Measurements from ENCODE around the gene CNTF. TPM values are rescaled to one million over a fixed set of nuclear protein-coding genes. Genes with fewer than 3 reads are reported as not detected.

The CNTF gene
- total and polyA plus RNA-seq, 2 of the 4 experiments (the other 2 are of a cell fraction) = 1.2 to 2.3 TPM

GRCh38 chr11:58591659-58592058 is 30.8 kb upstream of the CNTF start:
- Histone ChIP-seq H2AK9ac (replicated peaks; ENCODE audit: low read depth, low read length, poor library complexity) (no peak overlapping the region), H3K56ac (ENCODE audit: extremely low read depth, insufficient read depth, low read length) (no peak overlapping the region), H3K27ac (ENCODE audit: insufficient read depth, low read length) (no peak overlapping the region), H3K9ac (ENCODE audit: low read depth, low read length) (no peak overlapping the region), H3K14ac (replicated peaks; ENCODE audit: low read depth, low read length) (no peak overlapping the region), H2BK20ac (ENCODE audit: low read depth, low read length) (no peak overlapping the region), H3K23ac (ENCODE audit: low read depth, low read length) (no peak overlapping the region), H2AFZ (replicated peaks; ENCODE audit: low read length, poor library complexity) (no peak overlapping the region), H3K36me3 (ENCODE audit: control insufficient read depth, insufficient read depth, low read length) (0 out of 2 replicates have a peak, but pooled peaks cover 6% of the 10 kb centered on the region), H2AK5ac (ENCODE audit: low read depth, low read length) (no peak overlapping the region), H2BK15ac (ENCODE audit: low read depth, low read length) (no peak overlapping the region), H2BK120ac (ENCODE audit: low read depth, low read length) (no peak overlapping the region), H3K79me1 (ENCODE audit: low read depth in 1 of 2, low read length in 2 of 2) (peaks cover 29 to 56% of the 10 kb centered on the region in 2 experiments), H3K18ac (ENCODE audit: low read depth, low read length) (no peak overlapping the region), H3K4me2 (ENCODE audit: low read depth, low read length) (no peak overlapping the region), H4K20me1 (ENCODE audit: insufficient read depth, low read length) (peaks cover 22% of the 10 kb centered on the region), H4K91ac (ENCODE audit: insufficient read depth, low read depth, low read length) (no peak overlapping the region), H3K9me1 (ENCODE audit: insufficient read depth, low read length) (peaks cover 8% of the 10 kb centered on the region; the same call in 1 of the 2 replicates), H3K4me3 (ENCODE audit: insufficient read depth, low read depth, low read length) (no peak overlapping the region), H4K5ac (ENCODE audit: low read depth, low read length) (no peak overlapping the region; the same call in 1 of the 2 replicates), H4K8ac (ENCODE audit: low read depth in 2 of 2, low read length in 2 of 2) (no peak overlapping the region), H2BK5ac (ENCODE audit: low read depth, low read length, poor library complexity, severe bottlenecking) (no peak overlapping the region), H3K9me3 (ENCODE audit: control insufficient read depth, insufficient read depth, low read length) (no peaks in the 10 kb centered on the region), H3K4me1 (ENCODE audit: control insufficient read depth, insufficient read depth, low read length) (peaks cover 10% of the 10 kb centered on the region), H3K4ac (ENCODE audit: low read depth, low read length) (no peak overlapping the region), H3K27me3 (ENCODE audit: control insufficient read depth, insufficient read depth, low read length) (no peaks in the 10 kb centered on the region)
- intact Hi-C loops (cut with micrococcal nuclease) = no loop called here
- dilution Hi-C loops (cut with HindIII; ENCODE audit: low sequenced_read_pairs, unreplicated experiment) = no loop called here
- no CpG with 5 or more reads among the region's 3 CpGs for WGBS, 2 experiments (ENCODE audit: extremely low coverage in 2 of 2, insufficient read length in 1 of 2)
- TF ChIP-seq USF2 (IDR thresholded peaks at IDR 0.05; ENCODE audit: low read depth, low read length) = no peak
- TF ChIP-seq MAFK (IDR thresholded peaks at IDR 0.05; ENCODE audit: low read depth, low read length) = no peak
- TF ChIP-seq RCOR1 (IDR thresholded peaks at IDR 0.05; ENCODE audit: insufficient replicate concordance, low read length) = no peak
- TF ChIP-seq ELK1 (IDR thresholded peaks at IDR 0.05; ENCODE audit: borderline replicate concordance, low read depth, low read length) = no peak
- TF ChIP-seq RAD21 (IDR thresholded peaks at IDR 0.05; ENCODE audit: low read length) = no peak
- TF ChIP-seq FOS (IDR thresholded peaks at IDR 0.05; ENCODE audit: low read depth, low read length) = no peak
- no peak for TF ChIP-seq CHD1 (IDR thresholded peaks at IDR 0.05; ENCODE audit: low read depth, low read length)
- TF ChIP-seq BHLHE40 (IDR thresholded peaks at IDR 0.05; ENCODE audit: low read depth, low read length) = no peak
- no peak for TF ChIP-seq NFE2L2 (IDR thresholded peaks at IDR 0.05; ENCODE audit: low read depth, low read length)
- TF ChIP-seq CEBPB (IDR thresholded peaks at IDR 0.05; ENCODE audit: low read depth, low read length) = no peak
- TF ChIP-seq MAZ (IDR thresholded peaks at IDR 0.05; ENCODE audit: borderline replicate concordance, low read depth, low read length) = no peak
- no peak for TF ChIP-seq POLR2A (IDR thresholded peaks at IDR 0.05; ENCODE audit: low read depth, low read length)
- TF ChIP-seq MXI1 (IDR thresholded peaks at IDR 0.05; ENCODE audit: borderline replicate concordance, low read depth, low read length) = no peak
- TF ChIP-seq SMC3 (IDR thresholded peaks at IDR 0.05; ENCODE audit: low read depth, low read length) = no peak
- no peak for TF ChIP-seq RFX5 (IDR thresholded peaks at IDR 0.05; ENCODE audit: low read depth, low read length)
- TF ChIP-seq CTCF (conservative IDR thresholded peaks at IDR 0.05; ENCODE audit: low read depth, low read length) = no peak
- ChIA-PET CTCF (interaction anchor here (0.6 to 0.7 kb wide), 2 partner anchors 16 to 75 kb away, joined by 3 to 4 read pairs; no protein-coding TSS in a partner anchor), POLR2A (ENCODE audit: unreplicated experiment) (no interaction called here)
- ATAC-seq (ENCODE audit: low read depth) (no peak), DNase-seq (no peak)
- in situ Hi-C loops (cut with MboI; ENCODE audit: low sequenced_read_pairs) = loop anchor here (25.0 kb wide), 1 partner anchor 971 kb away; no protein-coding TSS in a partner anchor
- BruUV-seq (replicated peaks) = no TSS peak
